Ramos (cell line): ENCODE results near the gene SPTBN5.

Source experiments
- in situ Hi-C: fragments of 300-500 bp; cut with MboI; formaldehyde crosslinking; loops from one replicate; pipeline ENCODE4 v1.14.3; 2022; ENCODE audit warnings: low sequenced_read_pairs; ENCODE audit not compliant: unreplicated experiment

Gene SPTBN5

GRCh38 chr15:41887161-41887560 is 6.7 kb downstream of the SPTBN5 start:
- in situ Hi-C loops, result no loop called here

GRCh38 chr15:41886741-41887140 is 7.1 kb downstream of the SPTBN5 start:
- in situ Hi-C loops, result no loop called here

- in situ Hi-C loops, result no loop called here
These were observed 8.0 kb downstream of the SPTBN5 start for GRCh38 chr15:41885841-41886240.

GRCh38 chr15:41885321-41885720 is 8.5 kb downstream of the SPTBN5 start:
- in situ Hi-C loops, result no loop called here

GRCh38 chr15:41884458-41884857 is 9.4 kb downstream of the SPTBN5 start:
- in situ Hi-C loops, result no loop called here

GRCh38 chr15:41883484-41883825 is 10.4 kb downstream of the SPTBN5 start:
- in situ Hi-C loops, result no loop called here

GRCh38 chr15:41882689-41883483 is 11.0 kb downstream of the SPTBN5 start:
- in situ Hi-C loops, result no loop called here

- in situ Hi-C loops, result no loop called here
These were observed 11.7 kb downstream of the SPTBN5 start for GRCh38 chr15:41881920-41882688.

- in situ Hi-C loops, result no loop called here
These were observed 12.3 kb downstream of the SPTBN5 start for GRCh38 chr15:41881550-41881919.

GRCh38 chr15:41881086-41881485 is 12.8 kb downstream of the SPTBN5 start:
- in situ Hi-C loops, result no loop called here

- in situ Hi-C loops, result no loop called here
These were observed 13.5 kb downstream of the SPTBN5 start for GRCh38 chr15:41880156-41880877.

- in situ Hi-C loops, result no loop called here
These were observed 14.5 kb downstream of the SPTBN5 start for GRCh38 chr15:41879321-41879845.

- in situ Hi-C loops, result no loop called here
These were observed 15.5 kb downstream of the SPTBN5 start for GRCh38 chr15:41878355-41878699.

- in situ Hi-C loops, result no loop called here
These were observed 16.1 kb downstream of the SPTBN5 start for GRCh38 chr15:41877631-41878354.

- in situ Hi-C loops, result no loop called here
These were observed 17.2 kb downstream of the SPTBN5 start for GRCh38 chr15:41876689-41877088.

- in situ Hi-C loops, result no loop called here
These were observed 17.8 kb downstream of the SPTBN5 start for GRCh38 chr15:41876007-41876406.

- in situ Hi-C loops, result no loop called here
These were observed 19.1 kb downstream of the SPTBN5 start for GRCh38 chr15:41874736-41875135.

- in situ Hi-C loops, result no loop called here
These were observed 20.1 kb downstream of the SPTBN5 start for GRCh38 chr15:41873711-41874110.

GRCh38 chr15:41872166-41872747 is 21.6 kb downstream of the SPTBN5 start:
- in situ Hi-C loops, result no loop called here
